ENCODE results near the gene HSD17B13.
"Not testable (repeated sequence)": the region's sequence is repeated elsewhere in the genome, so short reads cannot be mapped to it uniquely, and the experiment has no call there.

Gene HSD17B13

DNA sequence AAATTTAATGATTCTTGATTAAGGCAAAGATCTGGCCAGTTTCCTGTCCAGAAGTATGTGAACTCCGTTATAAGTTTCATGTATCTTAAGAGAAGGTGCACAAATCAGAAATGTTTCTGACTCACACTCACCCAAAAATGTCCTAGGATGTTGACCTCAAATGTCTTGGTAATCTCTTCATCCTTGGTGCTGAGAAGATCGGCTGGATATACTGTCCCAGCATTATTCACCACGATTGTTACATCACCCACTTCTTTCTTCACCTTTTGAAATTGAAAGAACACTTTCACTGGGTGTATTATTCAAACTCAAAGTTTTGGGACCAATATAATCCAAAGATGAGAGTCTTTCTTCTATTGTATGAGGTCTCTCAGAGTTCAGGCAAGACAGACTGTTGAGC, 5.7 kb downstream of the HSD17B13 start:
- no peak for FAIRE-seq
- DNase-seq (ENCODE audit: low spot score) = no peak

DNA sequence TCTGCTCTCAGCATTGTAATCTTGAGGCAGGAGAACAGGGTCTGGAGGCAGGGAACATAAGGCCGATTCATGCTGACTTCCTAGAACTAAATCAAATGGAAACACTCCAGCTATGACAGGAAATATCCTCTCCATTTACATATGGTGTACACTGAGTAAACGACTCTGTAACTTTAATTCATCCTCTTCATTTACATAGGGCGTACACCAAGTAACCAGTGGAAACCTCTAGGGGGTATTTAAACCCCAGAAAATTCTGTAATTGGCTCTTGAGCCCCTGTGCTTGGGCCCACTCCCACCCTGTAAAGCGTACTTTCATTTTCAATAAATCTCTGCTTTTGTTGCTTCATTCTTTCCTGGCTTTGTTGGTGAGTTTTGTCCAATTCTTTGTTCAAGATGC, 7.7 kb downstream of the HSD17B13 start:
- FAIRE-seq; DNase-seq (ENCODE audit: low spot score): not testable (repeated sequence)

DNA sequence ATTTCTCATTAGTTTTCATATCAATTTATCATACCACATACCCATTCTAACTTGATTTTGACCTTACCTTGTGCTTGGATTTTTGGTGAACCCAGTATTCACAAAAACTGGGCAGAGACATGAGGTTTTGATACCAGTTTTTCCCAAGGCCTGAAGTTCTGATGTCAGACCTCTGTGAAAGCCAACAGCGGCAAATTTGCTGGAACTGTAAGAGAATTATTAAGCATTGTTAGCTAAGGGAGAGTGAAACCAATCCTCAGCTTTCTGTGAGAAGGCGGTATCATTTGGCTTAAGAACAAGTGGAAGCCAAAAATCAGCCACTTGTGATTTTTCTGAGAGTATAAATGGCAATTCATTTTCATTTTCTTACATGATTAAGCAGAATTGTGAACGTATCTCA, 8.9 kb downstream of the HSD17B13 start:
- no peak for DNase-seq (ENCODE audit: low spot score)
- no peak for FAIRE-seq

DNA sequence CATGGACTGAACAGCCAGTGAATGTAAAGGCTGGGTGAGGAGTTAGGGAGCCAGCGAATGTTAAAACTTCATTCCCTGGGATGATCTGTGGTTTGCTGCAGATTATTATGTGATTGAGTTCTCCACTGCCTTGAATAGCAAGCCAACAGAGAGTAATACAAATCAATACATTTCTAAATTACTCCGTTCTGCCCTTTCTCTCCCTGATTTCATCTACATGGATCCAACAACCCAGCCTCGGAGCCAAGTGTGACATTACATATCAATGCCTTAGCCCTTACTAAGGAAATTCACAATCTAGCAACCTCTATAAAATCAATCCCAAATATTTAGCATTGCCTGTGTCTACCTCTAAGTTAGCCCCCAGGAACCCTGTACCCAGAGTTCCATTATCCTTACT, 11.0 kb downstream of the HSD17B13 start:
- no peak for DNase-seq (ENCODE audit: low spot score)
- FAIRE-seq = no peak

DNA sequence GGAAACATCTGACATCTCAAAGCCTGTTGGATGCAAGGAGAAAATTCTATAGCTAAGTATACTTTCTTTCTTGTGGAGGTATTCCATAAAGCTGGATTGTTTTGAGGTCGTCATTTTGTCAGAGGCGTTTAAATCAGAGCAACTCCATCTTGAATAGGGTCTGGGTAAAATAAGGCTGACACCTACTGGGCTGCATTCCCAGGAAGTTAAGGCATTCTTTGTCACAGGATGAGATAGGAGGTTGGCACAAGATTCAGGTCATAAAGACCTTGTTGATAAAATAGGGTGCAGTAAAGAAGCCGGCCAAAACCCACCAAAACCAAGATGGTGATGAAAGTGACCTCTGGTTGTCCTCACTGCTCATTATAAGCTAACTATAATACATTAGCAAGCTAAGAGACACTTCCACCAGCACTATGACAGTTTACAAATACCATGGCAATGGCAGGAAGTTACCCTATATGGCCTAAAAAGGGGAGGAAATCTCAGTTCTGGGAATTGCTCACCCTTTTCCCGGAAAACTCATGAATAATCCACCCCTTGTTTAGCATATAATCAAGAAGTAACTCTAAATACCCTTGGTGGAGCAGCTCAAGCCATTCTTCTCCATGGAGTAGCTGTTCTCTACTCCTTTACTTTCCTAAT, 11.9 kb downstream of the HSD17B13 start:
- no peak for DNase-seq (ENCODE audit: low spot score)
- FAIRE-seq = no peak

DNA sequence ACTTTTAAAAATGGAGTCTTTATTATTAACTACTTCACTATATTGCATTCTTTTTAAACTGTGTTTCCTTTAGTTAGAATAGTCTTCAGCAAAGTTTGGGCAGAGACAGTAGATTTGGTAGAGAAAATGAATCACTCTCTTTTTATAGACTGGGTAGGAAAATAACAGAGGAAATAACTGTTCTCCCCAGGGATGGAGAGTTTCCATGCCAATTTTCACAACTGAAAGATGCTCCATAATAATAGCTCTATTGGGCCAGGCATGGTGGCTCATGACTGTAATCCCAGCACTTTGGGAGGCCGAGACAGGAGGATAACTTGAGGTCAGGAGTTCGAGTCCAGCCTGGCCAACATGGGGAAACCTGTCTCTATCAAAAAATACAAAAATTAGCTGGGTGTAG, 13.1 kb downstream of the HSD17B13 start:
- no peak for DNase-seq (ENCODE audit: low spot score)
- no peak for FAIRE-seq

DNA sequence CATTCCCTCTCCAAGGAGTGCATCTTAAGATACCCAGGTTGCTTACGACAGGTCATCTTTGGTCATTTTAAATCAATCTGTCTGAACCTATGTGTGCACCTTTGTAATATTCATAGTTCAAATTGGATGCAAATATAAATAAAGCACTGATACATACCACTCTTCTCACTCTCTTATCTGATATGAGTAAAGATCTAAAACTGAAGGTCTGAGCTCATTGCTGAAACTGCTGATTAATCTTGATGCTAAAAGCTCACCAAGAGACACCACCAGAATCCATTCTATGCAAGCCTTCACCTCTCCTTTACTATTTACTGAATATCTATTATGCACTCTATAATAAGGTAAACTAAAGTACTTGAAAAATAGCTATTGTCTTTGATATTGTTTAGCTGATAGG, 16.6 kb downstream of the HSD17B13 start:
- DNase-seq (ENCODE audit: low spot score) = no peak
- no peak for FAIRE-seq

DNA sequence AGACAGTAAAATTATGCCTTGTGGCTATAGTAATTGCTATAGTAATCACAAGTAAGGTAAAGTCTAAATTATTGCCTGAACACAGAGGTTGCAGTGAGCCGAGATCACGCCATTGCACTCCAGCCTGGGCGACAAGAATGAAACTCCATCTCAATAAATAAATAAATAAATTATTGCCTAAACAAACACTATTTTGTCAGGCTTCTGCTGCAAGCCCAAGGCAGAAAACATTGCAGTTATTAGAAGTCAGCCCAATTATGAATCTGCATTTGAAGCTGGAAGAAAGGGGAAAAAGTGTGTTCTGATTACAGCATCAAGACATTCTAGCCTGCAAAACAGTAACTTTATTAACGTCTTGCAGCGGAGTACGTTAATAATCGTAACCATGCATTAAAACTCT, 17.1 kb downstream of the HSD17B13 start:
- DNase-seq (ENCODE audit: low spot score) = no peak
- no peak for FAIRE-seq

DNA sequence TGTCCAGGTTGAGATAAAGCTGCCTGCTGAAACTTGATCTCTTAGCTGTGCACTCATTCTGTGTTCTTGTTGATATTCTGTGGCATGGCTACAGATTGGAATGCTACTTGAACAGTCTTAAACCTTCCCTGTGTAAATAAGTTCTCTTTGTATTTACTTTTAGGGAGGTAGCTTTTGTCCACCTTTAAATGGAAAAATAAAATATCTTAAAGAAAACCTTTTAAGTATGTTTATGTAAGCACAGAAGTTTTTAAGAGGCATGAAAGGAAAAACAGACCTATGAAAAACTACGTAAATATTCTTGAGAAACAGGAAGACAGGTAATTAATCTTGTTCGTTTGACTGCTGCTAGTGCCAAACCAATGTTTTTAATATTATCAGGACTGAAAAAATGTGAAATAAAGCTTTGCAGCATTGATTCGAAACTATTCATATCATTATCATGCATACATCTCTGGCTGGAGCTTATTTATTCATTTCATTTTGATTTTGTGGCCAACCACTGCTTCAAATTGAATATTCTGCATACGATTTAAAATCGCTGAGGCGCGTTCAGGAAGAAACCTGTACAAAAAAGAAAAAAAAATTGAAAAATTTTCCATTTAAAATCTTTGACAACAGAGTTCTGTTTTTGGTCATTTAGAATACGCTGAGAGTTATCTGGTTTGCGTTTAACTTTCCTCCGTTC, 17.8 kb downstream of the HSD17B13 start:
- DNase-seq (ENCODE audit: low spot score) (no peak), FAIRE-seq (no peak)

DNA sequence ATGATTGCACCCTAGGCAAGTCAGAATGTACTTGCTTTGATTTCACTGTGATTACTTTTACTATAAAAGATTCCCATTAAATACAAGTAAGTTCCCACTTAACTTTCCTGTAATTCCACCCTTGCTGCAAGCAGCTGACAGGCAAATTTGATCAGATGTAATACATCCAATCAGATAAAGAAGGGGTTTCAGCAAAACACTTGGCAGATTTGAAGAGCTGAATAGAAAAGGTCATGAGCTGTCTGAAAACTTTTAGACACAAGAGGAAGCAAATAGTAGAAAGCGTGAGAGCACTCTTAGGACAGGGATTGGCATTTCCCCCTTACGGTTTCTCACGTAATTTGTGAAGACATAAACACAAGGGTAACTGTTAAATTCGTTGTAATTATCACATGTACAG, 22.8 kb downstream of the HSD17B13 start:
- no peak for FAIRE-seq
- DNase-seq (ENCODE audit: low spot score) = no peak

DNA sequence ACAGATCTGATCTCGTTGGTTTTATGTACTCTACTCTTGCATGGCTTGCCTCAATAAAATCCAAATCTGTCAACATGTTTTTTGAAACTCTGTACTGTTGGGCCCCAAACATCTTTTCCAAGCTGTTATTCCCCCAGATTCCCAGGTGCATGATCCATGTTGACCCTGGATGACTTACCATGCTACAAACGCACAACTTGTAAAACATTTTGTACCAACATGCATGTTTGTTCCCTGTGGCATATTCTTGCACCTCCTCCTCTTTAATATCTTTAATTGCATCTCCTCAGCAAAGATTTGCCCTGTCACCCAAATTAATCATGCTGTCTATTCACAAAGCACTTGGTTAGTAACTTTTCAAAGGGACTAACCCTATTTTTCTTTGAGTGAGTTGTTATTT, 24.3 kb downstream of the HSD17B13 start:
- no peak for FAIRE-seq
- DNase-seq (ENCODE audit: low spot score) = no peak

DNA sequence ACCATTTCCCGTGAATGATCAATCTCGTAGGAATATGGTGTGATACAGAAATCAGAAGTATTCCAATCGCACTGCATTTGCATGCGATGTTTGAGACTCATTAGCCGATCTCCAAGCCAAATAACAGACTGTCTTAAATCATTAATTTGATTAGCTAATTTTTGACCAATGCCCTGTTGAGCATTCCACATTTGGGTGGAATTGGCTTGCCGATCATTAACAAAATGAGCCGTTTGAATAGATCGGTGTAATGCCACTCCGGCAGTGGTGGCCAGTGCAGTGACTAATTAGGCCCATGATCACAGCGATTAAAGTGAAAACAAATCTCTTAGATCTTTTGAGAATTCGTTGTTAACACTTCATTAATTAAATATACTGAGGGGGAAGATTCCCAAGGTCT, 27.8 kb downstream of the HSD17B13 start:
- DNase-seq (ENCODE audit: low spot score); FAIRE-seq: not testable (repeated sequence)

DNA sequence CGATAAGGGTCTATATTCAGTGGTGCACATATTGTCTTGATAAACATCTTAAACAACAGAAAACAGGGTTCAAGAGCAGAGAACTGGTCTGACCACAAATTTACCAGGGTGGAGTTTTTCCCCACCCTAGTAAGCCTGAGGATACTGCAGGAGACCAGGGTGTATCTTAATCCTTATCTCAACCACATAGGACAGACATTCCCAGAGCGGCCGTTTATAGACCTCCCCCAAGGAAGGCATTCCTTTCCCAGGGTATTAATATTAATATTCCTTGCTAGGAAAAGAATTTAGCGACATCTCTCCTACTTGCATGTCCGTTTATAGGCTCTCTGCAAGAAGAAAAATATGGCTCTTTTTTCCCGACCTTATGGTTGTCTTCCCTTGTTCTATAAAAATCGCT, 28.8 kb downstream of the HSD17B13 start:
- not testable (repeated sequence) for DNase-seq (ENCODE audit: low spot score); FAIRE-seq

DNA sequence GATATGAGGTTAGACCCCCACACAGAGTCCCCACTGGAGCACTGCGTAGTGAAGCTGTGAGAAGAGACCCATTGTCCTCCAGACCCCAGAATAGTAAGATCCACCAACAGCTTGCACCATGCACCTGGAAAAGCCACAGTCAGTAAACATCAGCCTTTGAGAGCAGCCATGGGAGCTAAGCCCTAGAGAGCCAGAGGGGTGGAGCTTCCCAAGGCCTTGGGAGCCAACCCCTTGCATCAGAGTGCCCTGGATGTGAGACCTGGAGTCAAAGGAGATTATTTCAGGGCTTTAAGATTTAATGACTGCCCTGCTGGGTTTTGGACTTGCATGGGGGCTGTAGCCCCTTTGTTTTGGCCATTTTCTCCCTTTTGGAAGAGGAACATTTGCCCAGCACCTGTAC, 35.7 kb downstream of the HSD17B13 start:
- DNase-seq (ENCODE audit: low spot score) = no peak
- FAIRE-seq = no peak

DNA sequence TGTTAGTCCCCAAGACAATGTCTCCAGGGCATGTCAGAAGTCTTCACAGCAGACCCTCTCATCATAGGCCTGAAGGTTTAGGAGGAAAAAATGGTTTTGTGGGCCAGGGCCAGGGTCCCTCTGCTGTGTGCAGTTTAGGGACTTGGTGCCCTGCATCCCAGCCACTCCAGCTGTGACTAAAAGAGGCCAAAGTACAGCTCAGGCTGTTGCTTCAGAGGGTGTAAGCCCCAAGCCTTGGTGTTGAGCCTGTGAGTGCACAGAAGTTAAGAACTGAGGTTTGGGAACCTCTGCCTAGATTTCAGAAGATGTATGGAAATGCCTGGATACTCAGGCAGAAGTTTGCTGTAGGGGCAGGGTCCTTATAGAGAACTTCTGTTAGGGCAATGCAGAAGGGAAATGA, 38.4 kb downstream of the HSD17B13 start:
- FAIRE-seq; DNase-seq (ENCODE audit: low spot score): not testable (repeated sequence)

DNA sequence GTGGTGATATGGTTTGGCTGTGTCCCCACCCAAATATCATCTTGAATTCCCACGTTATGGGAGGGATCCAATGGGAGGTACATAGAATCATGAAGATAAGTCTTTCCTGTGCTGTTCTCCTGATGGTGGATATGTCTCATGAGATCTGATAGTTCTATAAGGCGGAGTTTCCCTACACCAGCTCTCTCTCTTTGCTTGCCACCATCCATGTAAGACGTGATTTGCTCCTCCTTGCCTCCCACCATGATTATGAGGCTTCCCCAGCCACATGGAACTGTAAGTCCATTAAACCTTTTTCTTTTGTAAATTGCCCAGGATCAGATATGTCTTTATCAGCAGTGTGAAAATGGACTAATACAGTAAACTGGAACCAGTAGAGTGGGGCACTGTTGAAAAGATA, 39.5 kb downstream of the HSD17B13 start:
- FAIRE-seq = no peak
- DNase-seq (ENCODE audit: low spot score) = no peak

DNA sequence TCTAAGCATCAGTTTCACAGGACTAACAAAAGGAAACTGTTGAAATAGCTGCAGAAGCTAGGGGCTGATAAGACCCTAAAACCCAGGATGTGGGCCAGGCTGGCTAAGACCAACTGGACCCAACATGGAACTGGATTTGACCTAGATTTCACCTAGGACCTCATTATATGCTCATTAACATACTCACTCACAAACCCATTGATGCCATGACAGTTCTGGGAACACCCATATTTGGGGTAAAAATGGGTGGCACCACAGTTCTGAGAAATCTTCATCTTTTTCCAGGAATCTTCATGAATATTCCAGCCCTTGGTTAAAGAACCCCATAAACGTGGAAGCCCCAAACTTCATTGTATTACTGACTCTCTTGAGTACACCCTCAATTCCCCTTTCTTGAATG, 41.1 kb downstream of the HSD17B13 start:
- DNase-seq (ENCODE audit: low spot score) (no peak), FAIRE-seq (no peak)

DNA sequence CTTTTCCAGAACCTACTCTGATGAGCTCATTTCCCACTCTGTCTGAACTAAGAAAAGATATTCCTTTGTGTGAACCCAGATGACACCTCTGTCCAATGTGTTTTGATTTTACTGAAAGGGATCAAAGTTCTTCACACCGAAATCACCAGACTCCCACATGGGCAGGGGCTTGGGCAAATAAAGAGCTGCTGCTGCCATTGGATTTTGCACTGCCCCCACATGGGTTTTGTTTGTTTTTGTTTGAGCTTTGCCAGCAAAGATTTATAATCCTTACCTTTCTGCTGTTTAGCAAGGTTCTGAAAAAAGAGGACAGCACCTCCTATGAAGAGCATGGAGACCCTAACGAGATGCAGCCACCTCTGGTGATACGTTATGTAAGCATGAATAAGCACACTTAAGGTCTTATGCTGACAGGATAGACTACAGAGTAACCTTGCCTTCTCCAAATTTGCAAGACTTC, 44.3 kb downstream of the HSD17B13 start:
- DNase-seq (ENCODE audit: low spot score) (no peak), FAIRE-seq (no peak)

DNA sequence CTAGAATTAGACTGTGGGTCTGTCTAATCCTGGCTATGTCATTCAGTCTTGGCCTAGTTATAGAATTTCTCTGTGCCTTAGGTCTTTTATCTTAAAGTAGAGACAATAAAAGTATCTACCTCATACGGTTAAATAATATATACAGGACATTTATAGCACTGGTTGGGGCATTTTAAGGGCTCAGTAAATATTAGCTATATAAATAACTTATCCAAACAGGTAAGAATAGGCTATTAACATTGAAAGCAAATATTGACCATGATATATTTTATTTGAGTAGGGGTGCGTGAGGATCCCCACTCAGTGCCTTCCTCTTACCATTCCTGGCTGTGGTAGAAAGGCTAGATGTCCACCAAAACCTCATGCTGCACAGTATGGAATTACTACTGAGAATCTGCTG, 47.4 kb downstream of the HSD17B13 start:
- no peak for DNase-seq (ENCODE audit: low spot score)
- FAIRE-seq = no peak

DNA sequence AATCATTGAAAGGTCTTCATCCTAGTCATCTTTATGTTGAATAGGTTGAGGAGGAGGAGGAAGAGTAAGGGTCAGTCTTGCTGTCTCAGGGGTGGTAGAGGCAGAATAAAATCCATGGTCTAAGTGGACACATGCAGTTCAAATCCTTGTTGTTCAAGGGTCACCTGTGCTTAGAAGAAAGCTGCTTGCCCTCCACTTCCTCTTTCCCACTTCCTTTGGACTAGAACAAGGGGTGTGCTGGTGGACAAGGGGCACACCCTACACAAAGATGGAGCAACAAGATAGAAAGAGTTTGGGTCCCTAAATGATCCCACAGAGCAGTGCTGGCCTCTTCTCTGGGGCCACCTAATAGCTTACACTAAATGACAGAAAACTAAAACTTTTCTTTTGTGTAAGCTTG, 47.9 kb downstream of the HSD17B13 start:
- DNase-seq (ENCODE audit: low spot score) = no peak
- FAIRE-seq = no peak

DNA sequence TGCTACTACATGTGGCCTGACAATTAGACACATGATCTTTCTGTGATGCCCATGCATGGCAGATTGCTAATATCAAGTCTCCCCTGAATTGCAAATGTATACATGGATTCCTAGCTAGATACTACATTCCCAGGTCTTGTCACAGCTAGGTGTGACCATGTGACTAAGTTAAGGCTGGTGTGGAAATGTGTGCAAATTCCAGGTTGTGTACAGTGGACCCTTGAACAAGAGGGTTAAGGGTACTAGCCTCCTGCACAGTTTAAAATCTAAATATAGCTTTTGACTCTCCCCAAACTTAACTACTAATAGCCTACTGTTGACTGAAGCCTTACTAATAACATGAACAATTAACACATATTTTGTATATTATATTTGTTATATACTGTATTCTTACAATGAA, 48.4 kb downstream of the HSD17B13 start:
- DNase-seq (ENCODE audit: low spot score) (no peak), FAIRE-seq (no peak)

DNA sequence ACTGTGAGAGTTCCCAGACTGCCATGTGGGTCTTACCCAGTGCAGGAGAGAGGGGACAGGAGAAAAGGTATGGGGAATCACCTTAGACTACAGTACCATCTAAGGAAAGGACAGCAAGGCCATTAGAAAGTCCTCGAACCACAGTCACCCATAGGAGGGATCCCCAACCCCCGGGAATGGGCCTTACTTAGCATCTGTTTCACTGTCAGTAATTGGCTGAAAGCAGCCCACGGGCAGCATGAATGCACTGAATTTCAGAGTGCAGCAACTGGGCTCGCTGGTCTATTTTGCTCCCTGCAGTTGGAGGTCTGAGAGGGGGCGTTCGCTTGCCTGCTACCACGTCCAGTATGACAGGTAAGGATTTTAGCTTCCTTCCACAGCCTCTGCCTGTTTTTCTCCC, 51.9 kb downstream of the HSD17B13 start:
- FAIRE-seq (no peak), DNase-seq (ENCODE audit: low spot score) (no peak)

DNA sequence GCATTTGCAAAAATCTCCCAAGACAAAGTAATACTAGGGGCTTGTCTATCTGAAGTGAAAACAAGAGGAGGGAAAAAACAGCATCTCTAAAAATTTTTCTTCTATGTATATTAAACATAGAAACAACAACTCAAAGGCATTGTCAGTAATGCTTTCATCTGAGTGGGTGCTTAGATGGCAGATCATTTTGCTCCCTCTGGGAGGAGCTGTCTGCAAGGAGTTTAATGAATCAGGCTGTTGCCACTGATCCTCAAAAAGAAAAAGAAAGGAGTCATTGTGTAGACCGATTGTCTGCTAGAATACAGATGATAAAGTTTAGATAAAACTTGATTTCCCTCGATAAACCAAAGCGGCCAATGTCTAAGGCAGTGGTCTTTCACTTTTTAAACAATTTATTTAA, 52.5 kb downstream of the HSD17B13 start:
- FAIRE-seq (no peak), DNase-seq (ENCODE audit: low spot score) (peak; percentile 7)
